Vagina (tissue), 2 donors: Measurements from ENCODE around the gene FBLL1. TPM values are rescaled to one million over a fixed set of nuclear protein-coding genes. Genes with fewer than 3 reads are reported as not detected.

Experiments used
- DNase-seq, 2 donors: peaks; one replicate each; pipeline ENCODE4 v3.0.0-alpha.2; 2017; ENCODE audit errors: extremely low spot score in 2 of 2
- H3K27ac ChIP-seq: fragments of 200-600 bp; sonication (generic); one replicate; pipeline ENCODE4 v1.5.1; 2019
- H3K27me3 ChIP-seq: fragments of 200-600 bp; sonication (generic); one replicate; pipeline ENCODE4 v1.5.1; 2019
- H3K36me3 ChIP-seq, 2 donors: fragments of 200-600 bp; sonication (generic); one replicate each; pipeline ENCODE4 v1.5.1; 2017 to 2019
- H3K4me1 ChIP-seq: fragments of 200-600 bp; sonication (generic); one replicate; pipeline ENCODE4 v1.5.1; 2019
- H3K4me3 ChIP-seq, 2 donors: fragments of 200-600 bp; sonication (generic); 1 replicate in 1 of 2; 2 replicates in 1 of 2; pipeline ENCODE4 v1.5.1; 2016 to 2019
- H3K9me3 ChIP-seq: fragments of 200-600 bp; sonication (generic); one replicate; pipeline ENCODE4 v1.5.1; 2019
- CTCF ChIP-seq, 3 experiments: fragments of 450-650 bp in 2 of 3; fragments of 200-600 bp in 1 of 3; sonication (generic) in 1 of 3; IDR thresholded peaks; one replicate each; pipeline ENCODE4 v1.5.1; 2017 to 2019; ENCODE audit warnings: antibody characterized with exemption in 3 of 3, mild to moderate bottlenecking in 2 of 3, moderate library complexity in 2 of 3
- POLR2A ChIP-seq, 2 donors: fragments of 450-650 bp; IDR thresholded peaks; one replicate each; pipeline ENCODE4 v1.6.1; 2017; ENCODE audit warnings: antibody characterized with exemption in 2 of 2, mild to moderate bottlenecking in 2 of 2, moderate library complexity in 2 of 2
- POLR2AphosphoS5 ChIP-seq, 2 donors: sonication (generic); formaldehyde crosslinking; IDR thresholded peaks; one replicate each; pipeline ENCODE4 v1.9.0; 2017; ENCODE audit warnings: antibody characterized with exemption in 2 of 2, mild to moderate bottlenecking in 2 of 2, low read depth in 1 of 2; ENCODE audit not compliant: insufficient read depth in 1 of 2
- intact Hi-C: fragments of 100-400 bp; cut with DNase I; formaldehyde crosslinking; loops from one replicate; pipeline ENCODE4 v1.15.1; 2023
- total RNA-seq: library from RNA; depleted of rRNA; stranded (reverse); fragments of >200 nt; gene quantifications from one replicate; pipeline ENCODE4 v1.2.3, GENCODE V29; 2016

The FBLL1 gene
- total RNA-seq, 1 donor from 2014 or later: not detected

- no peak overlapping the region for H3K27ac ChIP-seq
- intact Hi-C loops: no loop called here
- no peaks in the 10 kb centered on the region for H3K4me1 ChIP-seq
- H3K4me3 ChIP-seq: no peak overlapping the region
- DNase-seq: no peak
- H3K9me3 ChIP-seq: no peaks in the 10 kb centered on the region
- H3K36me3 ChIP-seq: peaks cover 0 to 8% of the 10 kb centered on the region in 2 donors
- H3K27me3 ChIP-seq: no peaks in the 10 kb centered on the region
- no peak for TF ChIP-seq POLR2AphosphoS5 (IDR thresholded peaks at IDR 0.05; ENCODE audit: insufficient read depth in 1 of 2, low read depth in 1 of 2)
- no peak for TF ChIP-seq CTCF (IDR thresholded peaks at IDR 0.05)
- TF ChIP-seq POLR2A (IDR thresholded peaks at IDR 0.05): no peak
Observed at GRCh38 chr5:168550656-168551055, 21.6 kb downstream of the FBLL1 start.

GRCh38 chr5:168552146-168552545 lies 23.0 kb downstream of the FBLL1 start:
- Histone ChIP-seq H3K27me3 (no peaks in the 10 kb centered on the region), H3K9me3 (no peaks in the 10 kb centered on the region), H3K4me1 (no peaks in the 10 kb centered on the region), H3K36me3 (peaks cover 0 to 13% of the 10 kb centered on the region in 2 donors), H3K27ac (no peak overlapping the region), H3K4me3 (no peak overlapping the region)
- no peak for TF ChIP-seq POLR2A (IDR thresholded peaks at IDR 0.05)
- no peak for TF ChIP-seq POLR2AphosphoS5 (IDR thresholded peaks at IDR 0.05; ENCODE audit: insufficient read depth in 1 of 2, low read depth in 1 of 2)
- no peak for TF ChIP-seq CTCF (IDR thresholded peaks at IDR 0.05)
- intact Hi-C loops: no loop called here
- no peak for DNase-seq

GRCh38 chr5:168553377-168554130 lies 24.4 kb downstream of the FBLL1 start:
- no peaks in the 10 kb centered on the region for H3K4me1 ChIP-seq
- no peaks in the 10 kb centered on the region for H3K27me3 ChIP-seq
- intact Hi-C loops: no loop called here
- no peak overlapping the region for H3K4me3 ChIP-seq
- DNase-seq: no peak
- H3K9me3 ChIP-seq: no peaks in the 10 kb centered on the region
- H3K36me3 ChIP-seq: peaks cover 0 to 26% of the 10 kb centered on the region in 2 donors
- no peak for TF ChIP-seq POLR2A (IDR thresholded peaks at IDR 0.05)
- TF ChIP-seq POLR2AphosphoS5 (IDR thresholded peaks at IDR 0.05; ENCODE audit: insufficient read depth in 1 of 2, low read depth in 1 of 2): no peak
- no peak for TF ChIP-seq CTCF (IDR thresholded peaks at IDR 0.05)
- H3K27ac ChIP-seq: no peak overlapping the region

- H3K4me1 ChIP-seq: no peaks in the 10 kb centered on the region
- no peak overlapping the region for H3K27ac ChIP-seq
- TF ChIP-seq POLR2AphosphoS5 (IDR thresholded peaks at IDR 0.05; ENCODE audit: insufficient read depth in 1 of 2, low read depth in 1 of 2): no peak
- no peak for TF ChIP-seq CTCF (IDR thresholded peaks at IDR 0.05)
- TF ChIP-seq POLR2A (IDR thresholded peaks at IDR 0.05): no peak
- no peak overlapping the region for H3K4me3 ChIP-seq
- H3K9me3 ChIP-seq: no peaks in the 10 kb centered on the region
- peaks cover 0 to 29% of the 10 kb centered on the region in 2 donors for H3K36me3 ChIP-seq
- DNase-seq: no peak
- intact Hi-C loops: no loop called here
- no peaks in the 10 kb centered on the region for H3K27me3 ChIP-seq
Observed at GRCh38 chr5:168557389-168557788, 28.3 kb downstream of the FBLL1 start.

GRCh38 chr5:168562279-168562678 lies 33.2 kb downstream of the FBLL1 start:
- Histone ChIP-seq H3K27me3 (no peaks in the 10 kb centered on the region), H3K36me3 (peaks cover 0 to 45% of the 10 kb centered on the region in 2 donors), H3K4me1 (no peaks in the 10 kb centered on the region), H3K9me3 (no peaks in the 10 kb centered on the region), H3K4me3 (no peak overlapping the region), H3K27ac (no peak overlapping the region)
- DNase-seq: no peak
- intact Hi-C loops: no loop called here
- no peak for TF ChIP-seq POLR2A (IDR thresholded peaks at IDR 0.05)
- TF ChIP-seq POLR2AphosphoS5 (IDR thresholded peaks at IDR 0.05; ENCODE audit: insufficient read depth in 1 of 2, low read depth in 1 of 2): no peak
- no peak for TF ChIP-seq CTCF (IDR thresholded peaks at IDR 0.05)
